HepG2 (cell line): ENCODE measurements around the gene APBB2. TPM values are rescaled to one million over a fixed set of nuclear protein-coding genes. Genes with fewer than 3 reads are reported as not detected.

Source experiments
- HMG20A ChIP-seq: IDR thresholded peaks from 2 replicates; pipeline ENCODE4 v1.6.1; 2016; ENCODE audit warnings: borderline replicate concordance
- IKZF4 ChIP-seq: sonication (generic); formaldehyde crosslinking; IDR thresholded peaks from 2 replicates; pipeline ENCODE4 v1.5.1; 2020; ENCODE audit warnings: borderline replicate concordance, mild to moderate bottlenecking, low read depth, missing genetic modification reagents; ENCODE audit errors: not compliant biosample characterization
- JUND ChIP-seq: sonication (generic); formaldehyde crosslinking; IDR thresholded peaks from 2 replicates; pipeline ENCODE4 v1.8.0; 2022; ENCODE audit warnings: mild to moderate bottlenecking, missing genetic modification reagents
- KIAA2018 ChIP-seq: sonication (generic); formaldehyde crosslinking; IDR thresholded peaks from 2 replicates; pipeline ENCODE4 v1.5.0; 2020; ENCODE audit warnings: mild to moderate bottlenecking, missing genetic modification reagents, borderline replicate concordance
- LCORL ChIP-seq, 2 experiments: fragments of 450-650 bp in 1 of 2; sonication (generic) in 1 of 2; formaldehyde crosslinking in 1 of 2; IDR thresholded peaks; 2 replicates each; pipeline versions ENCODE4 v1.5.0 to v1.6.1; 2017 to 2020; ENCODE audit warnings: antibody characterized with exemption in 1 of 2, missing genetic modification reagents in 1 of 2
- MTERF4 ChIP-seq: sonication (generic); formaldehyde crosslinking; IDR thresholded peaks from 2 replicates; pipeline ENCODE4 v1.8.0; 2023; ENCODE audit warnings: mild to moderate bottlenecking, missing genetic modification reagents
- MTF2 ChIP-seq: sonication (generic); formaldehyde crosslinking; IDR thresholded peaks from 2 replicates; pipeline ENCODE4 v1.5.0; 2020; ENCODE audit warnings: missing genetic modification reagents, borderline replicate concordance
- ZNF768 ChIP-seq: sonication (generic); formaldehyde crosslinking; IDR thresholded peaks from 2 replicates; pipeline ENCODE4 v1.4.0; 2020; ENCODE audit warnings: missing genetic modification reagents
- ZNF781 ChIP-seq: sonication (generic); formaldehyde crosslinking; IDR thresholded peaks from 2 replicates; pipeline ENCODE4 v1.5.1; 2020; ENCODE audit warnings: borderline replicate concordance, mild to moderate bottlenecking, missing genetic modification reagents; ENCODE audit errors: not compliant biosample characterization
- polyA plus RNA-seq, 8 experiments: library from polyadenylated mRNA; depleted of rRNA in 3 of 8; stranded (reverse) in 7 of 8; unstranded in 1 of 8; fragments of >200 nt; fragmentation: Illumina TruSeq in 4 of 8; extraction: Trizol in 4 of 8; gene quantifications; 2 replicates each; pipeline versions ENCODE4 v1.2.1 to v1.2.3, GENCODE V29; 2011 to 2016; ENCODE audit warnings: low read depth in 4 of 8, missing spikeins in 1 of 8, mixed read lengths in 1 of 8; ENCODE audit not compliant: insufficient read depth in 1 of 8
- total RNA-seq, 5 experiments: library from RNA; depleted of rRNA; stranded (reverse); fragments of >200 nt; fragmentation: Illumina TruSeq; extraction: Trizol; gene quantifications; 2 replicates each; pipeline ENCODE4 v1.2.3, GENCODE V29; 2016; ENCODE audit warnings: low read depth in 1 of 5
- TF ChIP-seq, protein P1 (sequence below): IDR thresholded peaks from 2 replicates; pipeline ENCODE4 v1.6.1; 2016; ENCODE audit warnings: missing compliant biosample characterization, missing genetic modification reagents, borderline replicate concordance
- TF ChIP-seq, protein P2 (sequence below): sonication (generic); formaldehyde crosslinking; IDR thresholded peaks from 2 replicates; pipeline ENCODE4 v1.9.0; 2021; ENCODE audit warnings: missing genetic modification reagents, borderline replicate concordance

APBB2 gene
- total and polyA plus RNA-seq, 2 of the 13 experiments (the other 11 are each of a cell fraction or from before 2014, with no cell fraction given) = 11.7 to 17.0 TPM

DNA sequence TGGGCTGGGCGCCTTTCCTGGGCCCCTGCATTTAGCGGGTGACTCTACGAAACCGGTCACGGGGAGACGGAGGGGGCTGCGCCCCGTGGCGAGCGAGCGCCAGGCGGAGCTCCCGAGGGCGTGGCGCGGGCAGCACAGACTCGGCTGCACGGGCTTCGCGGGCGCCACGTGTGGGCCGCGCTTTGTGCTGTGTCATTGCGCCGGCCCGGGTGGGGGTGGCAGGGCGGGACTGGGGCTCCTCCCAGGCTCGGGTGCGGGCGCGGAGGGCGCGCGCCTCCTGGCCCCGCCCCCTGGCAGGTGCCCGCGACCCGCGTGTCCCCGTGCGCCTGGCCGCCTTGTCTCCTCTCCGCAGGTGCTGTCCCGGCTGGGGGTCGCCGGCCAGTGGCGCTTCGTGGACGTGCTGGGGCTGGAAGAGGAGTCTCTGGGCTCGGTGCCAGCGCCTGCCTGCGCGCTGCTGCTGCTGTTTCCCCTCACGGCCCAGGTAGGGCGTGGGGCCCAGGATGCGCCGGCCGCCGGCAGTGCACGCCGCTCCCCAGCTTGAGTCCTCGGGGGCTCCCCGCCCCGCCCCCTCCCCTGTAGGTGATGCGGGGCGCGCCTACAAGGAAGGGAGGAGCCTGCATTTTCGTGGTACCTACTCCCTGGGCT is 43.0 kb upstream of the APBB2 start (continued):
- TF ChIP-seq, protein P1, sequence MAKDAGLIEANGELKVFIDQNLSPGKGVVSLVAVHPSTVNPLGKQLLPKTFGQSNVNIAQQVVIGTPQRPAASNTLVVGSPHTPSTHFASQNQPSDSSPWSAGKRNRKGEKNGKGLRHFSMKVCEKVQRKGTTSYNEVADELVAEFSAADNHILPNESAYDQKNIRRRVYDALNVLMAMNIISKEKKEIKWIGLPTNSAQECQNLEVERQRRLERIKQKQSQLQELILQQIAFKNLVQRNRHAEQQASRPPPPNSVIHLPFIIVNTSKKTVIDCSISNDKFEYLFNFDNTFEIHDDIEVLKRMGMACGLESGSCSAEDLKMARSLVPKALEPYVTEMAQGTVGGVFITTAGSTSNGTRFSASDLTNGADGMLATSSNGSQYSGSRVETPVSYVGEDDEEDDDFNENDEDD (CRISPR knock-in tag) = 0 out of 2 replicates have a peak, but pooled peaks have one; percentile 34
- TF ChIP-seq, protein P2, sequence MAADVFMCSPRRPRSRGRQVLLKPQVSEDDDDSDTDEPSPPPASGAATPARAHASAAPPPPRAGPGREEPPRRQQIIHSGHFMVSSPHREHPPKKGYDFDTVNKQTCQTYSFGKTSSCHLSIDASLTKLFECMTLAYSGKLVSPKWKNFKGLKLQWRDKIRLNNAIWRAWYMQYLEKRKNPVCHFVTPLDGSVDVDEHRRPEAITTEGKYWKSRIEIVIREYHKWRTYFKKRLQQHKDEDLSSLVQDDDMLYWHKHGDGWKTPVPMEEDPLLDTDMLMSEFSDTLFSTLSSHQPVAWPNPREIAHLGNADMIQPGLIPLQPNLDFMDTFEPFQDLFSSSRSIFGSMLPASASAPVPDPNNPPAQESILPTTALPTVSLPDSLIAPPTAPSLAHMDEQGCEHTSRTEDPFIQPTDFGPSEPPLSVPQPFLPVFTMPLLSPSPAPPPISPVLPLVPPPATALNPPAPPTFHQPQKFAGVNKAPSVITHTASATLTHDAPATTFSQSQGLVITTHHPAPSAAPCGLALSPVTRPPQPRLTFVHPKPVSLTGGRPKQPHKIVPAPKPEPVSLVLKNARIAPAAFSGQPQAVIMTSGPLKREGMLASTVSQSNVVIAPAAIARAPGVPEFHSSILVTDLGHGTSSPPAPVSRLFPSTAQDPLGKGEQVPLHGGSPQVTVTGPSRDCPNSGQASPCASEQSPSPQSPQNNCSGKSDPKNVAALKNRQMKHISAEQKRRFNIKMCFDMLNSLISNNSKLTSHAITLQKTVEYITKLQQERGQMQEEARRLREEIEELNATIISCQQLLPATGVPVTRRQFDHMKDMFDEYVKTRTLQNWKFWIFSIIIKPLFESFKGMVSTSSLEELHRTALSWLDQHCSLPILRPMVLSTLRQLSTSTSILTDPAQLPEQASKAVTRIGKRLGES = no peak
- TF ChIP-seq LCORL (IDR thresholded peaks at IDR 0.05) (no peak), LCORL (CRISPR knock-in tag; IDR thresholded peaks at IDR 0.05) (no peak), KIAA2018 (CRISPR knock-in tag) (no peak), ZNF768 (CRISPR knock-in tag) (0 out of 2 replicates have a peak, but pooled peaks have one; percentile 13), HMG20A (CRISPR knock-in tag) (no peak), JUND (no peak), ZNF781 (CRISPR knock-in tag) (no peak), MTF2 (CRISPR knock-in tag) (peak; percentile 75; the same call in 1 of the 2 replicates), MTERF4 (CRISPR knock-in tag) (no peak), IKZF4 (CRISPR knock-in tag) (no peak)
